Testis (tissue), 3 donors: ENCODE data around the gene FMNL2. TPM values are rescaled to one million over a fixed set of nuclear protein-coding genes. Genes with fewer than 3 reads are reported as not detected.

Experiments used
- DNase-seq: peaks from one replicate; pipeline ENCODE4 v3.0.0-alpha.2; 2019
- H3K27ac ChIP-seq, 2 donors: fragments of 200-600 bp; sonication (generic); one replicate each; pipeline ENCODE4 v1.5.1; 2019
- H3K27me3 ChIP-seq: fragments of 200-600 bp; sonication (generic); one replicate; pipeline ENCODE4 v1.5.1; 2019
- H3K36me3 ChIP-seq: fragments of 200-600 bp; sonication (generic); one replicate; pipeline ENCODE4 v1.5.1; 2017; ENCODE audit warnings: low read depth; ENCODE audit errors: missing control alignments
- H3K4me1 ChIP-seq: fragments of 200-600 bp; sonication (generic); one replicate; pipeline ENCODE4 v1.5.1; 2019
- H3K4me3 ChIP-seq, 2 donors: fragments of 200-600 bp; sonication (generic); one replicate each; pipeline ENCODE4 v1.5.1; 2017 to 2019
- H3K9me3 ChIP-seq: fragments of 200-600 bp; sonication (generic); one replicate; pipeline ENCODE4 v1.5.1; 2017
- CTCF ChIP-seq, 3 experiments: fragments of 450-650 bp in 2 of 3; fragments of 200-600 bp in 1 of 3; sonication (generic) in 1 of 3; IDR thresholded peaks; one replicate each; pipeline ENCODE4 v1.5.1; 2016 to 2019; ENCODE audit warnings: antibody characterized with exemption in 3 of 3, mild to moderate bottlenecking in 2 of 3, moderate library complexity in 1 of 3
- POLR2A ChIP-seq: fragments of 450-650 bp; IDR thresholded peaks from one replicate; pipeline ENCODE4 v1.6.1; 2017; ENCODE audit warnings: antibody characterized with exemption, mild to moderate bottlenecking, moderate library complexity
- WGBS, 2 donors: methylation state at CpG; one replicate each; pipeline ENCODE4 v1.1.5; 2018; 5-methylcytosine and 5-hydroxymethylcytosine counted together
- intact Hi-C: fragments of 100-400 bp; cut with DNase I; formaldehyde crosslinking; loops from one replicate; pipeline ENCODE4 v1.15.1; 2023; ENCODE audit warnings: low total_unique reads
- polyA plus RNA-seq: library from polyadenylated mRNA; stranded (reverse); fragments of 350-450 nt; fragmentation: Illumina TruSeq; extraction: RNeasy Lipid Tissue Mini Kit (QIAGEN cat#74804); gene quantifications from one replicate; pipeline ENCODE4 v1.2.3, GENCODE V29; 2014; ENCODE audit warnings: low read depth, low replicate concordance; ENCODE audit not compliant: insufficient read depth
- total RNA-seq, 2 donors: library from RNA; depleted of rRNA; stranded (reverse); fragments of >200 nt; gene quantifications; one replicate each; pipeline ENCODE4 v1.2.3, GENCODE V29; 2016

Gene FMNL2
- total and polyA plus RNA-seq, 3 donors from 2014 or later, result 15.4 to 19.8 (median 16.8) TPM

- Histone ChIP-seq H3K36me3 (no peaks in the 10 kb centered on the region), H3K27me3 (no peaks in the 10 kb centered on the region), H3K4me3 (no peak overlapping the region), H3K4me1 (no peaks in the 10 kb centered on the region), H3K9me3 (no peaks in the 10 kb centered on the region), H3K27ac (no peak overlapping the region)
- DNase-seq, result no peak
- WGBS, 2 donors, result 87 to 94% methylated on average over 1 of the region's 1 CpG
- intact Hi-C loops, result no loop called here
- TF ChIP-seq CTCF (IDR thresholded peaks at IDR 0.05), result no peak
- TF ChIP-seq POLR2A, result no peak
These were observed 320.9 kb downstream of the FMNL2 start for GRCh38 chr2:152655880-152656279.

- intact Hi-C loops, result no loop called here
- no peak for TF ChIP-seq POLR2A
- Histone ChIP-seq H3K4me1 (no peaks in the 10 kb centered on the region), H3K4me3 (no peak overlapping the region), H3K9me3 (no peaks in the 10 kb centered on the region), H3K27ac (no peak overlapping the region), H3K36me3 (no peaks in the 10 kb centered on the region), H3K27me3 (no peaks in the 10 kb centered on the region)
- 81 to 84% methylated on average over 4 of the region's 4 CpGs for WGBS, 2 donors
- no peak for DNase-seq
These were observed 322.1 kb downstream of the FMNL2 start for GRCh38 chr2:152657043-152657442.

DNA sequence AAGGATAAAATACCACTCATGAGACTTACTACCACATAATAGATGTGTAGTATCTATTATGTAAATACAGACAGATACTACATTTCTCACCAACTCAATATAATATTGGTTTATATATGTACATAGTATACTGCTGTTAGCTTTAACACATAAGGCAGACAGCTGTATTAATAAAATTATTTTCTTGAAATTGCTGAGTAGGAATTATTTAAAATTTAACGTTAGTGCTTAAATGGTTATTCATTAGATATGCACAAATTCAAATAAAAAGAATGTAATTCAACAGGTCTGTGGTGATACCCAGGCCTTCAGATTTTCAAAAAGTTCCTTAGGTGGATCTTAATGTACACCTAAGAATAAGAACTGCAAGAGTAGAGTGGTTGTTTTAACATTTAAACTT, 323.2 kb downstream of the FMNL2 start:
- Histone ChIP-seq H3K27me3 (no peaks in the 10 kb centered on the region), H3K9me3 (no peaks in the 10 kb centered on the region), H3K4me1 (no peaks in the 10 kb centered on the region), H3K27ac (no peak overlapping the region), H3K4me3 (no peak overlapping the region), H3K36me3 (no peaks in the 10 kb centered on the region)
- intact Hi-C loops, result no loop called here
- TF ChIP-seq POLR2A (no peak), CTCF (IDR thresholded peaks at IDR 0.05) (no peak)
- WGBS, 2 donors, result 87 to 88% methylated on average over 1 of the region's 1 CpG
- no peak for DNase-seq

DNA sequence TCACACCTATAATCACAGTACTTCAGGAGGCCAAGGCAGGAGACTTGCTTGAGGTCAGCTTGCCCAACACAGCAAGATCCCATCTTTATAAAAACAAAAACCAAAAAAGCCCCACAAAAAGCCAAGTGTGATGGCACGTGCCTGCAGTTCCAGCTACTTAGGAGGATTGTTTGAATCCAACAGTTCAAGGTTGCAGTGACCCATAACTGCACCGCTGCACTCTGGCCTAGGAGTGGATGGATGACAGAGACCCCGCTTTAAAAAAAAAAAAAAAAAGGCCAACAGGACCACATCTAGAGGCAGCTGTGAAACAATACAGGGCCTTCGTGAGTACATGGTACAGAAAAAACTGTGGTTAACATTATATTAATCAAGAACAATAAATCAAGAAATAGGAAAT, 326.1 kb downstream of the FMNL2 start:
- intact Hi-C loops, result no loop called here
- H3K4me1 ChIP-seq, result no peaks in the 10 kb centered on the region

DNA sequence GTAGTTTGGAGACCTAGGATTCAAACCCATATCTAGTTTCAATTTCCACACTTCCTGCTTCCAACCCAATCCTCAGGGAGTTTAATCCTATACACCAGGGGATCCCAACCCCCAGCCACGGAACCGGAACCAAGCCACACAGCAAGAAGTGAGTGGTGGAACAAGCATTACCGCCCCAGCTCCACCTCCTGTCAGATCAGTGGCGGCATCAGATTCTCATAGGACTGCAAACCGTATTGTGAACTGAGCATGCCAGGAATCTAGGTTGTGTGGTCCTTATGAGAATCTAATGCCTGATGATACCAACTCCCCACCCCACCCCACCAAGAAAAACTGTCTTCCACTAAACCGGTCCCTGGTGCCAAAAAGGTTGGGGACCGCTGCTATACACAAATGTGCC, 329.8 kb downstream of the FMNL2 start:
- H3K27me3 ChIP-seq, result no peaks in the 10 kb centered on the region
- no peak overlapping the region for H3K4me3 ChIP-seq
- no peak overlapping the region for H3K27ac ChIP-seq
- H3K36me3 ChIP-seq, result no peaks in the 10 kb centered on the region
- 96 to 97% methylated on average over 7 of the region's 7 CpGs for WGBS, 2 donors
- no peaks in the 10 kb centered on the region for H3K9me3 ChIP-seq
- intact Hi-C loops, result no loop called here
- no peak for TF ChIP-seq CTCF (IDR thresholded peaks at IDR 0.05)
- TF ChIP-seq POLR2A, result no peak
- H3K4me1 ChIP-seq, result no peaks in the 10 kb centered on the region
- no peak for DNase-seq

More for the DNA sequence above, 326.1 kb downstream of the FMNL2 start:
- no peaks in the 10 kb centered on the region for H3K27me3 ChIP-seq
- H3K9me3 ChIP-seq, result no peaks in the 10 kb centered on the region
- TF ChIP-seq POLR2A, result no peak
- no peak for TF ChIP-seq CTCF (IDR thresholded peaks at IDR 0.05)
- DNase-seq, result no peak
- no peak overlapping the region for H3K27ac ChIP-seq
- H3K4me3 ChIP-seq, result no peak overlapping the region
- WGBS, 2 donors, result 76 to 81% methylated on average over 4 of the region's 4 CpGs
- H3K36me3 ChIP-seq, result no peaks in the 10 kb centered on the region
